GM11168 (cell line): ENCODE measurements around the gene RPL23.

ENCODE experiments used
- in situ Hi-C: fragments of 300-500 bp; cut with MboI; formaldehyde crosslinking; loops from one replicate; pipeline ENCODE4 v1.12.0; 2022; ENCODE audit warnings: low sequenced_read_pairs; ENCODE audit not compliant: unreplicated experiment

The RPL23 gene

GRCh38 chr17:38800237-38800760, 53.2 kb downstream of the RPL23 start:
- in situ Hi-C loops: no loop called here

- in situ Hi-C loops: no loop called here
These were observed 53.9 kb downstream of the RPL23 start, which contains the start of gene PIP4K2B for GRCh38 chr17:38799501-38800236. PIP4K2B (minus strand) TSS chr17:38799556; CDS start chr17:38799424, 132 bp downstream.

DNA sequence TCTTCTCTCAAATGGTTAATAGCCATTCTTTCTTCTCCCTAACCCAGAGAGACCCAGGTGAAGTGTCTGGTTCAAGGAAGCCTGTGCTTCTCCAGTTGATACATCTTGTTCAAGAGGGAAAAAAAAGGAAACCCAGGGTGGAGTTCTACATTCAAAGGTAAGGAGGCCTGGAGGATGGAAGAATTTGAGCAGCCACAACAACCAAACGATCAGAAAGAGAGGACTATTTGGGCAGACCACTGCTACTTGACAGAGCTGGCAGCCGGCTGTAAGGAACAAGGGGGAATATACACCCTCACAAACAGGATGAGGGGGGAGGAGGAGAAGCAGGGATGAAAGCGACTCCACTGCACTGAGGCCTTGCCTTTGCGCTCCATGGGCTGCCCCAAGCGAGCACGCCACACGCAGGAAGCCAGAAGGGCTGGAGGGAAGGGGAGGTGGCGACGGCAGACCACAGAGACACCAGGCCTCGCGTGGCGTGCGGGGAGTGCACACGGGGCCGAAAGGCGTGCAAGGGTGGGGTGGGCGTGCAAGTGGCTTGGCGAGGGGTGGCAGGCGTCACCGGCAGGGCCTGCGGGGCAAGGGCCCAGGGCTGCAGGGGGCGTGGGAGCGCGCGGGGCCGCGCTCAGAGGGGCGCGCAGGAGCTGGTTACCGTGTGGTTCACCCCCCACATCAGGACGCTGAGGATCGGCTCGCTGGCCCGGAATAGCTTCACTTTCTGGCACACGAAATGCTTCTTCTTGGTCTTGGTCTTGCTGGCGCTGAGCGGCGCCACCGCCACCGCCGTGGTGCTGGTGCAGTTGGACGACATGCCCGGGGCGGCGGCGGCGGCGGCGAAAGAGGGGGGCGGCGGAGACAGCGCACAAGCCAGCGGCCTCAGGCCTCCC, 54.7 kb downstream of the RPL23 start:
- in situ Hi-C loops: no loop called here
